Bronchial epithelial cell (primary cell): ENCODE measurements around the gene NUDT9. TPM values are rescaled to one million over a fixed set of nuclear protein-coding genes. Genes with fewer than 3 reads are reported as not detected.

Source experiments
- DNase-seq: peaks from one replicate; pipeline ENCODE4 v3.0.0-alpha.2; 2010; ENCODE audit warnings: low read depth
- FAIRE-seq: peaks from 2 replicates; lab custom pipeline; 2011; peaks lifted over from hg19 to GRCh38; lab: Jason Lieb, UNC
- H3K27me3 ChIP-seq: 2 replicates; pipeline ENCODE4 v1.5.1; 2011; ENCODE audit warnings: low read length; ENCODE audit not compliant: control insufficient read depth, insufficient read depth
- H3K36me3 ChIP-seq: 2 replicates; pipeline ENCODE4 v1.5.1; 2011; ENCODE audit warnings: low read length; ENCODE audit not compliant: control insufficient read depth, insufficient read depth
- H3K4me3 ChIP-seq: 2 replicates; pipeline ENCODE4 v1.5.1; 2011; ENCODE audit warnings: mild to moderate bottlenecking, low read depth, low read length, control low read depth
- total RNA-seq: library from RNA; depleted of rRNA; stranded (reverse); fragments of >200 nt; gene quantifications from 2 replicates; pipeline ENCODE4 v1.2.1, GENCODE V29; 2014
- TF ChIP-seq, protein P1 (sequence below): IDR thresholded peaks from 2 replicates; pipeline ENCODE4 v1.5.1; 2011; ENCODE audit warnings: mild to moderate bottlenecking, moderate library complexity, low read length, control low read depth, inconsistent platforms; ENCODE audit not compliant: insufficient read depth, severe bottlenecking

NUDT9 gene
- total RNA-seq, 1 donor from 2014 or later, result 19.0 TPM

DNA sequence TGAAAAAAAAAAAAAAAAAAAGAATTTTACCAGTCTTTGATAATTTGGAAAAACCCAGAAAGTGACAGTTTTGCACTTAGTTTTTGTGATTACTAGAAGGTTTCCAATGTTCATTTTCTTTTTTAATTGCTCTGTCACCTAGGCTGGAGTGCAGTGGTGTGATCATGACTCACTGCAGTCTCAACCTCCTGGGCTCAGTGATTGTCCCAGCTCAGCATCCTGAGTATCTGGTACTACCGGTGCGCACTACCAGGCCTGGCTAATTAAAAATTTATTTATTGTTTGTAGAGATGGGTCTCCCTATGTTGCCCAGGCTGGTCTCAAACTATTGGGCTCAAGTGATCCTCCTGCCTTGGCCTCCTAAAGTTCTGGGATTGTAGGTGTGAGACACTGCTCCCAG lies 3.3 kb downstream of the NUDT9 start:
- no peak overlapping the region for H3K4me3 ChIP-seq
- no peaks in the 10 kb centered on the region for H3K36me3 ChIP-seq
- no peaks in the 10 kb centered on the region for H3K27me3 ChIP-seq
- TF ChIP-seq, protein P1, sequence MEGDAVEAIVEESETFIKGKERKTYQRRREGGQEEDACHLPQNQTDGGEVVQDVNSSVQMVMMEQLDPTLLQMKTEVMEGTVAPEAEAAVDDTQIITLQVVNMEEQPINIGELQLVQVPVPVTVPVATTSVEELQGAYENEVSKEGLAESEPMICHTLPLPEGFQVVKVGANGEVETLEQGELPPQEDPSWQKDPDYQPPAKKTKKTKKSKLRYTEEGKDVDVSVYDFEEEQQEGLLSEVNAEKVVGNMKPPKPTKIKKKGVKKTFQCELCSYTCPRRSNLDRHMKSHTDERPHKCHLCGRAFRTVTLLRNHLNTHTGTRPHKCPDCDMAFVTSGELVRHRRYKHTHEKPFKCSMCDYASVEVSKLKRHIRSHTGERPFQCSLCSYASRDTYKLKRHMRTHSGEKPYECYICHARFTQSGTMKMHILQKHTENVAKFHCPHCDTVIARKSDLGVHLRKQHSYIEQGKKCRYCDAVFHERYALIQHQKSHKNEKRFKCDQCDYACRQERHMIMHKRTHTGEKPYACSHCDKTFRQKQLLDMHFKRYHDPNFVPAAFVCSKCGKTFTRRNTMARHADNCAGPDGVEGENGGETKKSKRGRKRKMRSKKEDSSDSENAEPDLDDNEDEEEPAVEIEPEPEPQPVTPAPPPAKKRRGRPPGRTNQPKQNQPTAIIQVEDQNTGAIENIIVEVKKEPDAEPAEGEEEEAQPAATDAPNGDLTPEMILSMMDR, result no peak
- FAIRE-seq (no peak), DNase-seq (peak; percentile 20)

DNA sequence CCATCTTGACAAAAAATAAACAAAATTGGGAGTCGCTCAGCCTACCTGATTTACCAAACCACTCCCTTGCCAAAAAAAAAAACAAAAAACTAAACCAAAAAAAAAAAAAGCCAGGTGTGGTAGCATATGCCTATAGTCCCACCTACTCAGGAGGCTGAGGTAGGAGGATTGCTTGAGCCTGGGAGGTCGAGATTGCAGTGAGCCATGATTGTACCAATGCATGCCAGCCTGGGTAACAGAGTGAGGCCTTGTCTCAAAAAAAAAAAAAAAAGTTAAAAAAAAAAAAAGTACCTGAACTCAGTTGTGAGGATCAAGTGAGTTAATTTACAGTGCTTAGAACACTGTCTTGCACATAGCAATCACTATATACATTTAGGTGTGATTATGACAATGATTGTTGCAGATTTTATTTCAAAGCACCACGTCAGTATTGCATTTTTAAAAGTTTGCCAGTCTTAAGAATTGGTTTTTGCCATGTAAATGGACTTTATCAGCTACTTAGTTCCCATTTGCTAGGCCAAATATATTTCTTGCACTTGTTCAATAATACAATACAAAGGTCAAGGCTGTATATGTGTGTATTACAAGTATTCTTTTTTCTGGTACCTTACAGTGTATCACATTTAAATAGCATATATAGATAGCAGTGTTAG lies 4.6 kb downstream of the NUDT9 start:
- no peak overlapping the region for H3K4me3 ChIP-seq
- TF ChIP-seq, protein P1, result no peak
- H3K36me3 ChIP-seq, result no peaks in the 10 kb centered on the region
- H3K27me3 ChIP-seq, result no peaks in the 10 kb centered on the region
- DNase-seq, result no peak
- no peak for FAIRE-seq

DNA sequence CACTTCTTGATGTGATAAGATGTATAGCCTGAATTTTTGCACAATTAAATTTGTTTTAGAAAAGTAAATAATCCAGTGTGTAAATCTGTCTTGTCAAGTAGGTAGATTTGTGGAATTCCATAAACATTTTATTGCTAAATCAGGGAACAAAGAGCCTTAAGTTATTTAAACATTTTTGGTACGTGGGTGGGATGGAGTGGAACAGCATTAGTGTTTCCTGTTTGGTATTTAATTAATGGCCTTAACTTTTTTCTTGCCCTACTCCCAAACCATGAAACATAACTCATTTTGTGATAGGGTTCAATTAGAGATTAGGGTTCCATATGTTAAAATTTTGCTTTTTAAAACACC lies 5.1 kb downstream of the NUDT9 start:
- Histone ChIP-seq H3K27me3 (no peaks in the 10 kb centered on the region), H3K4me3 (no peak overlapping the region), H3K36me3 (no peaks in the 10 kb centered on the region)
- DNase-seq (no peak), FAIRE-seq (no peak)
- TF ChIP-seq, protein P1, result no peak

DNA sequence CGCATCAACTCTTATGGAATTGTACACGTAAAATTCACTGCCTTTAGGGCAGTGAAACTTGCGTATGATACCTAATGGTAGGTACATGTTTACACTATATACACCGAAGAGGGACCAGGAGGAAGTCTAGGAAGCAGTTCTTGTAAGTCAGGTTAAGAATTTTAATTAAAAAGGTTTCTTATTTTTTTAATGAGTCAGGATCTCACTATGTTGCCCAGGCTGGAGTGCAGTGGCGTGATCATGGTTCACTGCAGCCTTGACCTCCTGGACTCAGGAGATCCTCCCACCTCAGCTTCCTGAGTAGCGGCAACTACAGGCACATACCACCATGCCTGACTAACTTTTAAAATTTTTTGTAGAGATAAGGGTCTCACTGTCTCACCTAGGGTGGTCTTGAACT lies 6.6 kb downstream of the NUDT9 start:
- no peaks in the 10 kb centered on the region for H3K36me3 ChIP-seq
- H3K4me3 ChIP-seq, result no peak overlapping the region
- no peak for DNase-seq
- no peak for FAIRE-seq
- no peaks in the 10 kb centered on the region for H3K27me3 ChIP-seq
- TF ChIP-seq, protein P1, result no peak

DNA sequence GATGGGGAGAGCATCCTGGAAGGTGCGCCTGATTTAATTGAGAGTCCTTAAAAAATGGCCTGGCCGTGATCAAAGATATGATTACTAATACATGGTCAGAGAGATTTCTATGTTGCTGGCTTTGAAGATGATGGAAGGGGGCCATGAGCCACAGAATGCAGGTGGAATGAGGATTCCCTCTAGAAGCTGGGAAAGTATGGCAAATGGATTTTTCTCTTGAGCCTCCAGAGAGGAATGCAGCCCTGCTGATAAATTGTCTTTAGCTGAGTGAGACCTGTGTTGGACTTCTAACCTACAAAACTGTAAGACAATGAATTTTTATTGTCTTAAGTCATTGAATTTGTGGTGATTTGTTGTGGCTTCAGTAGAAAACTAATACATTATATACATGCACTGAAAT lies 7.7 kb downstream of the NUDT9 start:
- H3K36me3 ChIP-seq, result no peaks in the 10 kb centered on the region
- H3K27me3 ChIP-seq, result no peaks in the 10 kb centered on the region
- no peak overlapping the region for H3K4me3 ChIP-seq
- FAIRE-seq (peak; percentile 50), DNase-seq (no peak)
- TF ChIP-seq, protein P1, result no peak

DNA sequence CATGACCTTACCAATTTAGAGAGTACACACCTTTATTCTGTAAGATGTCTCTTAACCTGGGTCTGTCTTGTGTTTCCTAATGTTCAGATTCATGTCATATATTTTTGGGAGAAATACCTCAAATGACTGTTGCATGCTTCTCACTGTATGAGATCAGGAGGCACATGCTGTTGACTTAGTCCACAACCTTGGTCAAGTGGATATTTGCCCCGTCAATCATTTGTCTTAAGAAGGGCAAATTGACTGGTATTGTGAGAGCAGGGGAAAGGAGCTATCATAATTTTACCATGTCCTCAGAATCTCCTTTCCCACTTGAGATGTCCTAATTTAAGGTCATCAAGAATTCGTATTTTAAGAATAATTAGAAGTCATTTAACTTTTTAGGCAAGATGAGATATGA lies 11.0 kb downstream of the NUDT9 start:
- Histone ChIP-seq H3K4me3 (no peak overlapping the region), H3K27me3 (no peaks in the 10 kb centered on the region), H3K36me3 (no peaks in the 10 kb centered on the region)
- TF ChIP-seq, protein P1, result no peak
- no peak for FAIRE-seq
- DNase-seq, result no peak
